Measurements from ENCODE around the gene OR52M1.
A peak's percentile ranks its signal among the peaks of the same experiment; 100 is the strongest.

DNA sequence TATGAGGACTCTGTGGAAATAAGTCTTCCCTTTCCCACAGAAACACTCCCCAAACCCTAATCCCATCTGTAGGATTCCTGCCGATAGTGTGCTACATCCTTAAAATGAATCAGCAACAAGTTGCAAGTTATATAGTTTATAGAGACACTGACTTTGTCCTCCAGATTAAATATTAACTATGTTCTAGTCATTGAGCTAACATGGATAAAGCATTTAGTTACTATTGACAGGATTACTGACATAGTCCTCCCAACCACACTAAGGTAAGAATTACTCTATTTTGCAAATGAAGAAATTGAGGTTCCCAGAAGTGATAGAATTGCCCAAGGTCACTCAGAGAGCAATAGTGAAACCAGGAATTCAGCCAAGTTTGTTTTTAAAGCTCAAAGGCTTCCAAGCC, 1.9 kb downstream of the OR52M1 start:
- TF ChIP-seq, protein P1, sequence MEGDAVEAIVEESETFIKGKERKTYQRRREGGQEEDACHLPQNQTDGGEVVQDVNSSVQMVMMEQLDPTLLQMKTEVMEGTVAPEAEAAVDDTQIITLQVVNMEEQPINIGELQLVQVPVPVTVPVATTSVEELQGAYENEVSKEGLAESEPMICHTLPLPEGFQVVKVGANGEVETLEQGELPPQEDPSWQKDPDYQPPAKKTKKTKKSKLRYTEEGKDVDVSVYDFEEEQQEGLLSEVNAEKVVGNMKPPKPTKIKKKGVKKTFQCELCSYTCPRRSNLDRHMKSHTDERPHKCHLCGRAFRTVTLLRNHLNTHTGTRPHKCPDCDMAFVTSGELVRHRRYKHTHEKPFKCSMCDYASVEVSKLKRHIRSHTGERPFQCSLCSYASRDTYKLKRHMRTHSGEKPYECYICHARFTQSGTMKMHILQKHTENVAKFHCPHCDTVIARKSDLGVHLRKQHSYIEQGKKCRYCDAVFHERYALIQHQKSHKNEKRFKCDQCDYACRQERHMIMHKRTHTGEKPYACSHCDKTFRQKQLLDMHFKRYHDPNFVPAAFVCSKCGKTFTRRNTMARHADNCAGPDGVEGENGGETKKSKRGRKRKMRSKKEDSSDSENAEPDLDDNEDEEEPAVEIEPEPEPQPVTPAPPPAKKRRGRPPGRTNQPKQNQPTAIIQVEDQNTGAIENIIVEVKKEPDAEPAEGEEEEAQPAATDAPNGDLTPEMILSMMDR (IDR thresholded peaks at IDR 0.05) = no peak
- TF ChIP-seq EP300 (IDR thresholded peaks at IDR 0.05; ENCODE audit: low read depth) (no peak), POLR2AphosphoS5 (IDR thresholded peaks at IDR 0.05) (peak in 1 of 3 donors; percentile 9)

Measured in transverse colon (tissue), 4 donors.